HepG2 (cell line): ENCODE results near the gene HACD2. TPM values are rescaled to one million over a fixed set of nuclear protein-coding genes. Genes with fewer than 3 reads are reported as not detected.

Source experiments
- ARID2 ChIP-seq: sonication (generic); formaldehyde crosslinking; IDR thresholded peaks from 2 replicates; pipeline ENCODE4 v1.8.1; 2022; ENCODE audit warnings: mild to moderate bottlenecking, missing genetic modification reagents, borderline replicate concordance
- ARNT ChIP-seq: fragments of 450-650 bp; IDR thresholded peaks from 2 replicates; pipeline ENCODE4 v1.6.1; 2017
- FOXP1 ChIP-seq, 2 experiments: fragments of 450-650 bp in 1 of 2; IDR thresholded peaks; 2 replicates each; pipeline ENCODE4 v1.6.1; 2017 to 2018; ENCODE audit warnings: antibody characterized with exemption in 1 of 2
- HHEX ChIP-seq: IDR thresholded peaks from 2 replicates; pipeline ENCODE4 v1.6.1; 2016; ENCODE audit warnings: control low read depth
- KDM4B ChIP-seq: sonication (generic); formaldehyde crosslinking; IDR thresholded peaks from 2 replicates; pipeline ENCODE4 v1.4.0; 2020; ENCODE audit warnings: missing genetic modification reagents
- NR2F2 ChIP-seq: IDR thresholded peaks from 2 replicates; pipeline ENCODE4 v1.6.1; 2012; ENCODE audit warnings: low read depth, inconsistent platforms, borderline replicate concordance
- ONECUT2 ChIP-seq: sonication (generic); formaldehyde crosslinking; IDR thresholded peaks from 2 replicates; pipeline ENCODE4 v1.4.0; 2020; ENCODE audit warnings: missing genetic modification reagents
- RCOR2 ChIP-seq: IDR thresholded peaks from 2 replicates; pipeline ENCODE4 v1.6.1; 2016; ENCODE audit warnings: missing biosample characterization, missing genetic modification reagents
- SRSF4 ChIP-seq: fragments of 200-400 bp; formaldehyde crosslinking; IDR thresholded peaks from one replicate; pipeline ENCODE4 v1.6.1; 2018; ENCODE audit warnings: mild to moderate bottlenecking, low read depth, low read length, moderate library complexity; ENCODE audit not compliant: poor library complexity, severe bottlenecking
- TEAD3 ChIP-seq: optimal IDR thresholded peaks from 2 replicates; pipeline ENCODE3; 2016; ENCODE audit warnings: borderline replicate concordance
- ZFP41 ChIP-seq: sonication (generic); formaldehyde crosslinking; IDR thresholded peaks from 2 replicates; pipeline ENCODE4 v1.4.0; 2020; ENCODE audit warnings: mild to moderate bottlenecking, missing genetic modification reagents, borderline replicate concordance
- ZNF431 ChIP-seq: sonication (generic); formaldehyde crosslinking; IDR thresholded peaks from 2 replicates; pipeline ENCODE4 v1.9.0; 2022; ENCODE audit warnings: missing genetic modification reagents, low read depth, mild to moderate bottlenecking, borderline replicate concordance
- ZNF432 ChIP-seq: sonication (generic); formaldehyde crosslinking; IDR thresholded peaks from 2 replicates; pipeline ENCODE4 v1.5.0; 2020; ENCODE audit warnings: missing genetic modification reagents, mild to moderate bottlenecking, borderline replicate concordance
- ZNF614 ChIP-seq: IDR thresholded peaks from 2 replicates; pipeline ENCODE4 v1.6.1; 2018; ENCODE audit warnings: missing biosample characterization, missing genetic modification reagents, inconsistent platforms, borderline replicate concordance
- ZNF75D ChIP-seq: sonication (generic); formaldehyde crosslinking; IDR thresholded peaks from 2 replicates; pipeline ENCODE4 v1.8.1; 2023; ENCODE audit warnings: missing genetic modification reagents, mild to moderate bottlenecking, borderline replicate concordance
- ZSCAN9 ChIP-seq: IDR thresholded peaks from 2 replicates; pipeline ENCODE4 v1.6.1; 2016; ENCODE audit warnings: borderline replicate concordance
- polyA plus RNA-seq, 8 experiments: library from polyadenylated mRNA; depleted of rRNA in 3 of 8; stranded (reverse) in 7 of 8; unstranded in 1 of 8; fragments of >200 nt; fragmentation: Illumina TruSeq in 4 of 8; extraction: Trizol in 4 of 8; gene quantifications; 2 replicates each; pipeline versions ENCODE4 v1.2.1 to v1.2.3, GENCODE V29; 2011 to 2016; ENCODE audit warnings: low read depth in 4 of 8, missing spikeins in 1 of 8, mixed read lengths in 1 of 8; ENCODE audit not compliant: insufficient read depth in 1 of 8
- total RNA-seq, 5 experiments: library from RNA; depleted of rRNA; stranded (reverse); fragments of >200 nt; fragmentation: Illumina TruSeq; extraction: Trizol; gene quantifications; 2 replicates each; pipeline ENCODE4 v1.2.3, GENCODE V29; 2016; ENCODE audit warnings: low read depth in 1 of 5
- TF ChIP-seq, protein P1 (sequence below): sonication (generic); formaldehyde crosslinking; IDR thresholded peaks from 2 replicates; pipeline ENCODE4 v1.8.0; 2022; ENCODE audit warnings: mild to moderate bottlenecking, missing genetic modification reagents
- TF ChIP-seq, protein P2 (sequence below): sonication (generic); formaldehyde crosslinking; IDR thresholded peaks from 2 replicates; pipeline ENCODE4 v1.5.1; 2020; ENCODE audit warnings: missing genetic modification reagents, mild to moderate bottlenecking, borderline replicate concordance
- TF ChIP-seq, protein P3 (sequence below): sonication (generic); formaldehyde crosslinking; IDR thresholded peaks from 2 replicates; pipeline ENCODE4 v1.4.0; 2020; ENCODE audit warnings: missing genetic modification reagents
- TF ChIP-seq, protein P4 (sequence below): fragments of 450-650 bp; IDR thresholded peaks from 2 replicates; pipeline ENCODE4 v1.6.1; 2017
- TF ChIP-seq, protein P5 (sequence below): sonication (generic); formaldehyde crosslinking; IDR thresholded peaks from 2 replicates; pipeline ENCODE4 v1.5.1; 2020; ENCODE audit warnings: mild to moderate bottlenecking, missing genetic modification reagents, moderate library complexity
- TF ChIP-seq, protein P6 (sequence below): sonication (generic); formaldehyde crosslinking; IDR thresholded peaks from 2 replicates; pipeline ENCODE4 v1.8.0; 2023; ENCODE audit warnings: mild to moderate bottlenecking, missing genetic modification reagents
- TF ChIP-seq, protein P7 (sequence below): sonication (generic); formaldehyde crosslinking; IDR thresholded peaks from 2 replicates; pipeline ENCODE4 v1.5.0; 2020; ENCODE audit warnings: missing genetic modification reagents

Gene HACD2
- total and polyA plus RNA-seq, 2 of the 13 experiments (the other 11 are each of a cell fraction or from before 2014, with no cell fraction given), result 47.0 to 50.4 TPM

DNA sequence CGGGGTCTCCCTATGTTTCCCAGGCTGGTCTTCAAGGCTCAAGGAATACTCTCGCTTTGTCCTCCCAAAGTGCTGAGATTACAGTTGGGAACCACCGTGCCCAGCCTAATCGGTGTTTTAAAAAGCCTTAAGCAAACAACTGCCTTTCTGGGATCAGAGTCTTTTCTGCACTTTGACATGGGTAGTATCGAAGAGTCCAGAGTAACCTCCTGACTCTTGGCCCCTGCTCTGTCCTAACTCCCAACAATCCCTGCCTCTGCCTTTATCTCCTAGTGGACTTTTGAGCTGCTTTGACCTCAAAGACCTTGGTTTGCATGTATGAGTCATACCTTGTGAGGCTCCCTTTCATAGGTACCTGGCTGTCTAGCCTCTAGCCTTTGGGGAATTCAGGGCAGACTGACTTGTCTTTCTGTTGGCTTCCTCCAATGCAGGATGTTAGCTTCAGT, 21.0 kb upstream of the HACD2 start (continued):
- TF ChIP-seq, protein P1, sequence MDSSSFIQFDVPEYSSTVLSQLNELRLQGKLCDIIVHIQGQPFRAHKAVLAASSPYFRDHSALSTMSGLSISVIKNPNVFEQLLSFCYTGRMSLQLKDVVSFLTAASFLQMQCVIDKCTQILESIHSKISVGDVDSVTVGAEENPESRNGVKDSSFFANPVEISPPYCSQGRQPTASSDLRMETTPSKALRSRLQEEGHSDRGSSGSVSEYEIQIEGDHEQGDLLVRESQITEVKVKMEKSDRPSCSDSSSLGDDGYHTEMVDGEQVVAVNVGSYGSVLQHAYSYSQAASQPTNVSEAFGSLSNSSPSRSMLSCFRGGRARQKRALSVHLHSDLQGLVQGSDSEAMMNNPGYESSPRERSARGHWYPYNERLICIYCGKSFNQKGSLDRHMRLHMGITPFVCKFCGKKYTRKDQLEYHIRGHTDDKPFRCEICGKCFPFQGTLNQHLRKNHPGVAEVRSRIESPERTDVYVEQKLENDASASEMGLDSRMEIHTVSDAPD (CRISPR knock-in tag), result 0 out of 2 replicates have a peak, but pooled peaks have one; percentile 70
- TF ChIP-seq, protein P2, sequence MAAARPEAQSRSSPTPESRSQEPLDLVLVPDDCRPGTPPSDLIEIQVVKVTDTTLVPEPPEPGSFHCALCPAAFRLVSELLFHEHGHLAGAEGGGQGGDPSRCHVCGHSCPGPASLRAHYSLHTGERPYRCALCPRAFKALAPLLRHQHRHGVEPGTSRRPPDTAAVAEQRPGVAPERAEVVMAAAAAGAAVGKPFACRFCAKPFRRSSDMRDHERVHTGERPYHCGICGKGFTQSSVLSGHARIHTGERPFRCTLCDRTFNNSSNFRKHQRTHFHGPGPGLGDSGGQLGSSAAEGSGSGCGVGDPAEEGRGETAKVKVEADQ (CRISPR knock-in tag), result peak; percentile 61; the same call in 1 of the 2 replicates
- TF ChIP-seq, protein P3, sequence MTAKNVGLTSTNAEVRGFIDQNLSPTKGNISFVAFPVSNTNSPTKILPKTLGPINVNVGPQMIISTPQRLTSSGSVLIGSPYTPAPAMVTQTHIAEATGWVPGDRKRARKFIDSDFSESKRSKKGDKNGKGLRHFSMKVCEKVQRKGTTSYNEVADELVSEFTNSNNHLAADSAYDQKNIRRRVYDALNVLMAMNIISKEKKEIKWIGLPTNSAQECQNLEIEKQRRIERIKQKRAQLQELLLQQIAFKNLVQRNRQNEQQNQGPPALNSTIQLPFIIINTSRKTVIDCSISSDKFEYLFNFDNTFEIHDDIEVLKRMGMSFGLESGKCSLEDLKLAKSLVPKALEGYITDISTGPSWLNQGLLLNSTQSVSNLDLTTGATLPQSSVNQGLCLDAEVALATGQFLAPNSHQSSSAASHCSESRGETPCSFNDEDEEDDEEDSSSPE, result peak; percentile 22; the same call in 1 of the 2 replicates
- TF ChIP-seq HHEX (CRISPR knock-in tag) (peak; percentile 57; the same call in 1 of the 2 replicates), ZNF432 (CRISPR knock-in tag) (no peak), FOXP1 (IDR thresholded peaks at IDR 0.05) (no peak), FOXP1 (CRISPR knock-in tag; IDR thresholded peaks at IDR 0.05) (peak; percentile 75), ZNF75D (CRISPR knock-in tag) (no peak), ZFP41 (CRISPR knock-in tag) (no peak), ONECUT2 (CRISPR knock-in tag) (peak; percentile 61), TEAD3 (CRISPR knock-in tag) (peak; percentile 90), ZNF614 (peak; percentile 98), ARID2 (CRISPR knock-in tag) (no peak), ARNT (no peak), KDM4B (CRISPR knock-in tag) (0 out of 2 replicates have a peak, but pooled peaks have one; percentile 61), ZSCAN9 (CRISPR knock-in tag) (peak; percentile 88; the same call in 1 of the 2 replicates), SRSF4 (no peak), ZNF431 (CRISPR knock-in tag) (0 out of 2 replicates have a peak, but pooled peaks have one; percentile 61), NR2F2 (peak; percentile 99), RCOR2 (CRISPR knock-in tag) (peak; percentile 98)
- TF ChIP-seq, protein P4, sequence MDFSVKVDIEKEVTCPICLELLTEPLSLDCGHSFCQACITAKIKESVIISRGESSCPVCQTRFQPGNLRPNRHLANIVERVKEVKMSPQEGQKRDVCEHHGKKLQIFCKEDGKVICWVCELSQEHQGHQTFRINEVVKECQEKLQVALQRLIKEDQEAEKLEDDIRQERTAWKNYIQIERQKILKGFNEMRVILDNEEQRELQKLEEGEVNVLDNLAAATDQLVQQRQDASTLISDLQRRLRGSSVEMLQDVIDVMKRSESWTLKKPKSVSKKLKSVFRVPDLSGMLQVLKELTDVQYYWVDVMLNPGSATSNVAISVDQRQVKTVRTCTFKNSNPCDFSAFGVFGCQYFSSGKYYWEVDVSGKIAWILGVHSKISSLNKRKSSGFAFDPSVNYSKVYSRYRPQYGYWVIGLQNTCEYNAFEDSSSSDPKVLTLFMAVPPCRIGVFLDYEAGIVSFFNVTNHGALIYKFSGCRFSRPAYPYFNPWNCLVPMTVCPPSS, result no peak
- TF ChIP-seq, protein P5, sequence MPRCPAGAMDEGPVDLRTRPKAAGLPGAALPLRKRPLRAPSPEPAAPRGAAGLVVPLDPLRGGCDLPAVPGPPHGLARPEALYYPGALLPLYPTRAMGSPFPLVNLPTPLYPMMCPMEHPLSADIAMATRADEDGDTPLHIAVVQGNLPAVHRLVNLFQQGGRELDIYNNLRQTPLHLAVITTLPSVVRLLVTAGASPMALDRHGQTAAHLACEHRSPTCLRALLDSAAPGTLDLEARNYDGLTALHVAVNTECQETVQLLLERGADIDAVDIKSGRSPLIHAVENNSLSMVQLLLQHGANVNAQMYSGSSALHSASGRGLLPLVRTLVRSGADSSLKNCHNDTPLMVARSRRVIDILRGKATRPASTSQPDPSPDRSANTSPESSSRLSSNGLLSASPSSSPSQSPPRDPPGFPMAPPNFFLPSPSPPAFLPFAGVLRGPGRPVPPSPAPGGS (CRISPR knock-in tag), result no peak
- TF ChIP-seq, protein P6, sequence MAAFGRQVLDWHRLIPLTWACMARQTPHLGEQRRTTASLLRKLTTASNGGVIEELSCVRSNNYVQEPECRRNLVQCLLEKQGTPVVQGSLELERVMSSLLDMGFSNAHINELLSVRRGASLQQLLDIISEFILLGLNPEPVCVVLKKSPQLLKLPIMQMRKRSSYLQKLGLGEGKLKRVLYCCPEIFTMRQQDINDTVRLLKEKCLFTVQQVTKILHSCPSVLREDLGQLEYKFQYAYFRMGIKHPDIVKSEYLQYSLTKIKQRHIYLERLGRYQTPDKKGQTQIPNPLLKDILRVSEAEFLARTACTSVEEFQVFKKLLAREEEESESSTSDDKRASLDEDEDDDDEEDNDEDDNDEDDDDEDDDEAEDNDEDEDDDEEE (CRISPR knock-in tag), result no peak
- TF ChIP-seq, protein P7, sequence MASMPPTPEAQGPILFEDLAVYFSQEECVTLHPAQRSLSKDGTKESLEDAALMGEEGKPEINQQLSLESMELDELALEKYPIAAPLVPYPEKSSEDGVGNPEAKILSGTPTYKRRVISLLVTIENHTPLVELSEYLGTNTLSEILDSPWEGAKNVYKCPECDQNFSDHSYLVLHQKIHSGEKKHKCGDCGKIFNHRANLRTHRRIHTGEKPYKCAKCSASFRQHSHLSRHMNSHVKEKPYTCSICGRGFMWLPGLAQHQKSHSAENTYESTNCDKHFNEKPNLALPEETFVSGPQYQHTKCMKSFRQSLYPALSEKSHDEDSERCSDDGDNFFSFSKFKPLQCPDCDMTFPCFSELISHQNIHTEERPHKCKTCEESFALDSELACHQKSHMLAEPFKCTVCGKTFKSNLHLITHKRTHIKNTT, result no peak
